HT1080 (cell line): ENCODE results near the gene EXOC4. TPM values are rescaled to one million over a fixed set of nuclear protein-coding genes. Genes with fewer than 3 reads are reported as not detected.
A peak's percentile ranks its signal among the peaks of the same experiment; 100 is the strongest.

Source experiments
- DNase-seq: peaks from one replicate; pipeline ENCODE4 v3.0.0-alpha.2; 2015; ENCODE audit warnings: low read depth
- total RNA-seq: library from RNA; depleted of rRNA; stranded (reverse); fragments of >200 nt; shearing (Covaris generic); gene quantifications from 2 replicates; pipeline ENCODE4 v1.2.3, GENCODE V29; 2014

EXOC4 gene
- total RNA-seq, 1 experiment from 2014 or later: 39.3 TPM

DNA sequence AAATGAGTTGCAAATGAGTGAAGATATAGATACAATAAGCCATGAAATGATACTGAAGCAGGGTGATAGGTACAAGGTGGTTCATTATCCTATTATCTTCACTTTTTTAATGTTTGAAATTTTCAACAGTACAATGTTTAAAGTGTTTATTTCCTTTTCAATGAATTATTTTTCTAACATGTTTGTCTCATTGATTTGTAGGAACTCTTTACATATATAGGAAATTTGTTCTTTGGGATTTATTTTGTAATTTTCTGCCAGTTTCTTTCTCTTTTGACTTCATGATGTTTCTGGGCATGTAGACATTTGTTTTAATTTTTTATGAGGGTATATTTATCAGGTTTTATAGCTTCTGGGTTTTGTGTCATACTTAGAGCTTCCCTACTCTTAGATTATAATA, 108.9 kb downstream of the EXOC4 start:
- DNase-seq: no peak

DNA sequence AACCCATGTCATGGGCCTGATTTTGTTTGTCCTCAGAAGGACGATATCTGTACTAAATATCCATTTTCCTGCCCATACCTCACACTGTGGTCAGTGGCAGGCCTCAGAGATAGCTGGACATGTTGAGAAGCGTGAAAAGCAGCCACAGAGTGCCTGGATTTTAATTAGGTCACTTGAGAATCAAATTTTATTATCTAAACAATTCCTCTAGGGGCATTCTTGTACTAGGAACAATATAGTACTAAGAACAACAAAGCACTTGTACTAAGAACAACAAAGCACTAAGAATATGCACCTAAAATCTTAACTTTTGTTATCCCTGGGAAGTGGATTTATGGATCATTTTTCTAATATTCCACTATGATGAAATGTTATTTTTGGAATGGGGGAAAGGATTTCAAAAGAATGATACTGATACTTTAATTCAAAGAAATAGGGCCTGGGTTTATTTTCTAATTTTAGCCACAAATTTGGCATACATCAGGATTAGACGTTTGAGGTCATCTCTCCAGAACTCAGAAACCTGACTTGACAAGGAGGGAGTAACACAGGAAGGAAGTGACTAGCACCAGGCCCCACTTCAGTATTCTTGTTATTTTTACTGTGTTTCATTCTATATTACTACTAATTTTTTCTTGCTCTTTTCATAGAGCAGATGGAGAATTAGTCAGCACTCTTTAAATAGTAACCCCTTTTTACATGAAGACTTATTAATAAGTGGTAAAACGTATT, 112.2 kb downstream of the EXOC4 start:
- DNase-seq: peak; percentile 74

DNA sequence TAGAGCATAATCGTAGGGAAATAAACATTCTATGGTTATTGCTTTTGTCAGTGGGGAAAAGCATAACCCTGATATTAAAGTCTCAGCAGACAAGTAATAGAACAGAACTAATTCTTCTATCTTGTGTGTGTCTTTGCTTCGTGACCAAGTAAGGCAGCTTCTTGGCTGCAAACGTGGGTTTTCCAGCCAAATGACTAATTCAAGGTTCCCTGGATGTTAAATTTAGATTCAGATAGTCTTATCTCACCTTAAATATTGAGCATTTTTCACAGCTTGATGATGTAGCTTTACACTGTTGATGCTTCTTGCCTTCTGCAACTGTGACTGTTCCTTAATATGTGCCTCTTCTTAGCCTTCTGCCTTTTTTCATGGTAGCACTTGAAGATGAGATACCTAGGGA, 113.0 kb downstream of the EXOC4 start:
- peak; percentile 34 for DNase-seq

DNA sequence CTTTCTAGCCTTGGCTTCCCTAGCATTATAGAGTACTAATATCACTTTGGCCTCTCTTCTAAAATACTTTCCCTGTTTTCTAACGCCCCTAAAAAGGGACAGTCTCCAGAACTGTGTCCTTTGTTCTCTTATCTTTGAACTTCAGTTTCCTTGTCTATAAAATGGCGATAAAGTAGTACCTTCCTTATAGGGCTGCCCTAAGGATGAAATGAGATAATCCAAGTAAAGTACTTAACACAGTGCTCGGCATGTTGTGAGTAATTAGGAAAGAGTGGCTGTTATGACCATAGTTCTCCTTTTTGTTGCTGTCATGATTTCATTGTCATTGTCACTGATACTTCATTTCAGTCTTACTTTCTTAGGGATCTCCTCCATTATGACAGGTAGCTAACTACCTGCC, 114.7 kb downstream of the EXOC4 start:
- no peak for DNase-seq

DNA sequence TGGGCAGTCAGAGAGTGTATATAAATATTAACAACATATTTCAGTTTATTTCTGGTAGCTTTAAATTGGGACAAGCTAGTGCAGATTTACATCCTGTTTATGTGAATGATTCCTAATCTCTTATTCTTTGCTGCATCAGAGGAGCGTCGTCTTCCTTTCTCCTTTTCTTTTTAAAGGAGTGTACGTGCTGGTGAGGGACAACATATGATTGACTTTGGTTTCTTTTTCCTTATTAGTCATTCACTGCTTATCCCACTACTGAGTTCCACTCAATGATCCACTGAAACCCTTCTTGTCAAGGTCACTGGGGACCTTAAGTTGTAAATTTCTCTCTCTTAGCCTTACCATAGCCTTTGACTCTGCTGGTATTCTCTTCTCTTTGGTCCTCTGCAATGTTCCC, 116.3 kb downstream of the EXOC4 start:
- DNase-seq: peak; percentile 19

DNA sequence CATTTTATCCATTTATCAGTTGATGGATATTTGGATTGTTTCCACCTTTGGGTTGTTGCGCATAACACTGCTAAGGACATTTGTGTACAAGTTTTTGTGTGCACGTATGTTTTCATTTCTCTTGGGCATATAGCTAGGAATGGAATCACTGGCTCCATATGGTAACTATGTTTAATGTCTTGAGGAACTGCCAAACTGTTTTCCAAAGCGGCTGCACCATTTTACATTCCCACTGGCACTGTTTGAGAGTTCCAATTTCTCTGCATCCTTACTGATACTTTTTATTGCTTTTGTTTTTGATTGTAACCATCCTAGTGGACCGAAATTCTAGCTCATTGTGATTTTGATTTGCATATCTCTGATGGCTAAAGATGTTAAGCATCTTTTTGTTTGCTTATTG, 118.7 kb downstream of the EXOC4 start:
- DNase-seq: no peak

DNA sequence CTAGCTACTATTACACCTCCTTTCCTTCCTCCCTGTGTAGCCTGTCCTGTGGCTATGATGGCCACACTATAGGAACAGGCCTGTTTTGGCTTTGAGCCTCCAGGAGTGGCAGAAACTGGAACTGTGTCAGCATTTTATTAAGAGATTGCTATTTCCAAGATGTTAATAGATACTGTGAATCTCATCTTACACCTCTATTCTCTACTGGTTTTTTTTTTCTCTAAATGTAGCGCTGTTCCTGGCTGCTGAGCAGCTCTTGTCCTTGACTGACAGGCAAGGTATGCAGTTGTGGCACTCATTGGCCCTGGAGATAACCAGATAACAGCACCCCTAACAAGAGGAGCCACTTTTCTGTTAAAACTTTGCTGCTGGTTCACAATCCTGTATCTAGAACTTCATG, 119.5 kb downstream of the EXOC4 start:
- no peak for DNase-seq

DNA sequence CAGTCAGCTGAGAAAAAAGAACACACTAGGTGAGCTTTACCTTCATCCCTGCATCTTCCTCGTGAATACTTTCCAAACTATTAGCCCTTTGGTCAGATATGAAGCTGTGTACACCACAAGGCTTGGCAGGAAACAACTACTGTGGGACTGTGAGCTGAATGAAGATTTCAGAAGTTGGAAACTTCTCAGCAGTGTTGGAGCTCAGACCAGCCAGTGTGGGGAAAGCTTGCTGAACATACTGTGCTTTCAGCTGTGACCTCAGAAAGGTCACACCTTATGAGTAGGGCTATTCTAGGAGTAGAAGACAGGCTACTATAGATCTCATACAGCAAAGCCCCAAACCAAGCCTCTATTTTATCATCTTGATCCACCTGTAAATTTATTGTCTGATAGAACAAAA, 123.6 kb downstream of the EXOC4 start:
- DNase-seq: no peak

DNA sequence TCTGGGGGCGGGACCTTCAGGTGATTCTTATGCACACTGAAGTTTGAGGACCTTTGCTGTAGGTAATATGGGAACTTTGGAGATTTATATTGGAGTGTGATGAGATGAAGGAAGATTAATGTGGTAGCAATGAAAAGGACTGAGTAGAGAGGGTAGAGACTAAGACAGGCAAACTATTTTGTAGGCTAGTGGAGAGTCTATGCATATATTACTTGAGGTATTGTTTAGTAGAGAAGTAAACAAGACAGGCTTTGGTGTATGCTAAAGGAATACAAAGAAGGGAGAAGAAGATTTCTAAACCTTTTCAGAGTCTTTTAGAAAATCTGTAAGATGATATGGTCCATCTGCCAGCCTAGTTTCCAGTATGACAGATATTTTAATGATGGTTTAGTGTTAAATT, 129.1 kb downstream of the EXOC4 start:
- DNase-seq: no peak

DNA sequence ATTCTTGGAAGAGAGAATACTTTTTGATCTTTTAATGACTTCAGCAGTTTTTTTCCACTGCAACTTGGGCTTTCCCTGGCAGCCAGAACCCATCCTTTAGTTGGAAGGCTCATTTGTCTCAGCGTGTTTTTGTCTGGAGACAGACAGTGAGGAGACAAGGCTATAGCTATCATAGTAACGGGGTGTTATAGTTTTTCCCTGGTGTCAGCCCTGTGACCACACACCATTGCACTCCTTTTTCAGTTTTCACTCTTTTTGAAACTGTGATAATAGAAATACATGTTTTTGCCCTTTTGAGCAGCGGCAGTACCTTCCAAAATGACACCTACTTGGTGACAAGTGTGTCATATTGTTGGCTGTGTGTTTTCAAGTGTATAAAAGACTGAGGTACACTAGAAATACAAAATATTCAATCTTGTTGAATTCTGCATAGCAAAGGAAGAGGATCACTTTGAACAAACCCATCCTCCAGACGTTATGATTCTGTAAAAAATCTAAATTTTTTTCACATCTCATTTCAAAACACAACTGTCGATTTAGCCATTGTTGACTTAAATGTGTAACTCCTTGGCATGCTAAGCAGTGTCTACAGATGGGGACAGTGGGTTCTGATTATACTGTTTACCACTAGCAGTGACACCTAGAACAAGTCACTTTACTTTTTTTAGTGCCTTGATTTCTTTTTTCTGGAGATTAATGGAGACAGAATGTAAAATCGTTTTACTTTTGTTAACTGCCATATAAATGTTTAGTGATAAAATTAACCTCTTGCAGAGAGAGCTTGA, 130.1 kb downstream of the EXOC4 start:
- DNase-seq: no peak

DNA sequence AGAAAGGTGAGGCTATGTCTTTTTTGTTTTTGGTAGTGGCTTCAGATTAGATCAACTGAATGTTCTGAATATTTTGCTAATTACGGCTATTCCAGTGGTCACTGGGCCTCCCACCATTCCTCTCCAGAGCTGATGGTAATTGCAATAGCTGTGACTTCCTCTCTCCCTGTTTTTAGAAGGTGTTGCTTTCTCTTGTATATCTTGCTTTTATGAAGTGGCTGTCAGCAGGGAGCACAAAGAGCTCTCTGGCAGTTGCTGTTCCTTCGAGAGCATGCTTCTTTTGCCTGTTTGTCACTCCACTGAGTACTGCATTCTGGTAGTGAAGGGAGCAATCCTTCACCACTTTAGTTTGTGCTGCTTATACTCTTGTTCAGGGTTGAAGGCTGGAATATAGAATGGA, 133.3 kb downstream of the EXOC4 start:
- no peak for DNase-seq

DNA sequence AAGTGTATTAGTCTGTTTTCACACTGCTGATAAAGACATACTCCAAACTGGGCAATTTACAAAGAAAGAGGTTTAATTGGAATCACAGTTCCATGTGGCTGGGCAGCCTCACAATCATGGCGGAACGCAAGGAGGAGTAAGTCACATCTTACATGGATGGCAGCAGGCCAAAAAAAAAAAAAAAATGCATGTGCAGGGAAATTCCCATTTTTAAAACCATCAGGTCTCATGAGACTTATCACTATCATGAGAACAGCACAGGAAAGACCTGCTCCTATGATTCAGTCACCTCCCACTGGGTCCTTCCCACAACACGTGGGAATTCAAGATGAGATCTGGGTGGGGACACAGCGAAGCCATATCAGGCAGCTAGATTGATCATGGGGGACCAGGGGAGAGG, 136.8 kb downstream of the EXOC4 start:
- DNase-seq: no peak

DNA sequence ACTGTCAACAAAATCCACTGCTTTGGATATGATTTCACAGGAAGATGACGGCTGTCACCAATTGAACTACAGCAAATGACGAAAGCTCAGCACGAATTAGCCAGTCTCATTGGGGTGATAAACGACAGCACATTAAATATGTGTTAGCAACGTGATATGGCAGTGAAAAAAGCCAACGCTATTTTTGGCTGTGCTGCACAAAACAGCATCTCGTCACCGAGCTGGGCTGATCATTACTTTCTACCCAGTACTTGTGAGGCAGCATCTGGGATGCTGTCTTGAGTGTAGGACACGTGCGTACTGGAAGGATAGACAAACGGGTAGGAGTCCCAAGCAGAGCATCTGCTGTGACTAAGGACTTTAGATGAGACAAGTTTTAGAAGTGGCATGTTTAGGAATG, 138.3 kb downstream of the EXOC4 start:
- DNase-seq: no peak

DNA sequence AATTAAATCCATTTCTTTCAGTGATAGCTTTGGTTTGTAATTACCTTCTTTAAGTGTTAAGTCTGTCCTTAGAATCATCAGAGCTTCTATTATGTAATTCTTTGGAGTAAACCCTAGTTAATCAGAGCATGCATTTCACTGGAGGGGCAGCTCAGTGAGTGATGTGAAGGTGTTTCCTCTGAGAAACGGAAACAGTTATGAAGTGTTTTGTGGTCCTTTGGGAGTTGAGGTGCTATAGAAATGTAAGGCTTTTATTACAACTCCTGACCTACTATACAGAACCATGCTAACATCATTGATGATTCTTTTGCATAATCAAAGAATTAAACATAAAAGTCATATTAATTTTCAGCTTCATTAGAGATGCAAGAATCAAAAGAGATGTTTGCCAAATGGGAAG, 141.5 kb downstream of the EXOC4 start:
- no peak for DNase-seq

DNA sequence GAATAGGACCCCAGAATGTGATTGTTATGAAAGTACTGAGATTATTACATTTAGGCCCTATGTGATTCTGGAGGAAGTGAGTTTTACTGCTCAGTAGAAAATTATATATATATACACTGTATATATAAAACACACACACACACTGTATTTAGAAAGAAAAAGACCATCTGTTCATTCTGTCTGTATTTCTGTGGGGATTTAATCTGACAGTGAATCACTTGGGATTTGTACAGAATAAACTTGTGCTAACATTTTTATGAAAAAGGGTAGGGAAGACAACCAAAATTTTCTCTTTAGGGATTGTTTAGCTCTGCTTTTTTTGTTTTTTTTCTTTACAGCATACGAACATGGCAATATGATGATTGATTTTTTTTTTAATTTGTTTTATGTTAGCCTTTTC, 142.7 kb downstream of the EXOC4 start:
- DNase-seq: no peak

DNA sequence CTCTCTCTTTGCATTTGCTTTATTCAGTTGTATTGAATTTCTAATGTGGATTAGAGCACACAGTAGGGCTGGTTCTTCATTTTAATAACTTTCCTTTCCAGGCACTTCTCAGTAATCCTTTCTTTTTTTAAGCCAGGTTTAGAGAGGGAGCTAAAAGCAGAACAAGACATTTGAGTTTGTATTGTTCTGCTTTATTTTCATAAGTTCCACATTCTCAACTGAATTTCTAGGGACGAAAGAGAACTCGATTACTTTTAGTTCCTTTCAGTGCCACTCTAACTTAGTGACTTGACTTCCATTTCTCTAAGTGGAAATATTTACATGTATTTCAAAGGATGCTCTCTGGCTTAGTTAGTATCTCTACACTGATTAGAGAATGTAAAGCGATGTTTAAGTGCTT, 145.6 kb downstream of the EXOC4 start:
- no peak for DNase-seq

DNA sequence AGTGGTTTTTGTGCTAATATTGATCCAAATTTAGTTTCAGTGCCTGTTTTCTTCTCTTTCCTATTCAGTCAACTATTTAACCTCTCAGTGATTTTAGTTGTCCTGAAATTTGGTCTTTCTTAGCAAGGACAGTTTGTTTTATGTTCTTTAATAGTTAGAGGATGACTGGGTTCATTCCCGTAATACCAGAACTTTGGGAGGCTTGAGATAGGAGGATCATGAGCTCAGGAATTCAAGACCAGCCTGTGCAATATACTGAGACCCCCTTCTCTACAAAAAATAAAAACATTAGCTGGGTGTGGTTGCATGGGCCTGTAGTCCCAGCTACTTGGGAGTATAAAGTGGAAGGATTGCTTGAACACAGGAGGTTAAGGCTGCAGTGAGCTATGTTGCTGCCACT, 148.3 kb downstream of the EXOC4 start:
- no peak for DNase-seq

DNA sequence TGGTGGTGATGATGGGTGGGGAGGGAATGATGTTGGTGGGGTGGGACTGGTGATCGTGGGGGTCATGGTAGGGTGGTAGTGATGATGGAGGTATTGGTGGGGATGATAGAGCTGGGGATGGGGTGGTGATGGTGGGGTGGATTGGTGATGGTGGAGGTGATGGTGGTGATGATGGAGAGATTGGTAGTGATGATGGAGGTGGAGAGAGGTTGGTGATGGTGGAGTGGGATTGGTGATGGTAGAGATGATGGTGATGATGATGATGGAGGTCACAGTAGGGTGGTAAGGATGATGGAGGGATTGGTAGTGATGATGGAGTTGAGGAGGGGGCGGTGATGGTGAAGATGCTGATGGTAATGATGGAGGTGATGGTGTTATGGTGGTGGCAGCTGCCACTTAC, 155.3 kb downstream of the EXOC4 start:
- no peak for DNase-seq

DNA sequence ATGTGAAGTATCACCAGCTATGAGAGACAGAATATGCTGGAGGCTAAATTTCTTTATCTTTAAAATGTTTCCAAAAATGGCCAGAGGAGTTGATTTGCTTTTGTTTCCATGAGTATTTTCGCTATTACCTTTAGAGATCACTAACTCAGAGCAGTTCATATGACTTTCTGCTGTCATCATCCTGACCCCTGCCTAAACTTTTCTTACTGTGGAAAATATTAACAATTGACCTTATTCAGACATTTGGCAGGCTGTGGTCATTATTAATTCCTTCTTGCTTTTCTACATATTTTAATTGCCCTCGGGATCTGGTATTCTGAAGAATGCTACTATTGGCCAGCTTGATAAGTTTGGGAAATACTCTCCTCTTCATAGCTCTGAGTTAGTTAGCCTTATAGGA, 156.5 kb downstream of the EXOC4 start:
- no peak for DNase-seq

DNA sequence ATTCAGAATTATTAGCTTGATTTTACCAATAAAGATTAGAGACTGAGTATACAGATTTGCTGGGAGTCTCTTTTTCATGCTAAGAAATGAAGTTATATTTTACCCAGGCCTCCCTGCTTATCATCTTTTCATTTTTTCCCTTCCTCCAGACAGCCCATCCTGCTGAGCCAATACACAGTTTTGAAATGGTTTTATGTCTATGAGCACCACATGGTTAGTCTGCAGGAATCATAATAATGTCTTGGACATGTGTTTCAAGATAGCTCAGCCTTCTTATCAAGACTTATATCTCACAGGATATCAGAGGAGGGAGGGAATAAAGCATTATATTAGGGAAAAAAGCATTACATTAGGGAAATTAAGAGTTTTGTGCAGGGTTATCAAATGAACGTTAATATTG, 157.1 kb downstream of the EXOC4 start:
- DNase-seq: no peak

DNA sequence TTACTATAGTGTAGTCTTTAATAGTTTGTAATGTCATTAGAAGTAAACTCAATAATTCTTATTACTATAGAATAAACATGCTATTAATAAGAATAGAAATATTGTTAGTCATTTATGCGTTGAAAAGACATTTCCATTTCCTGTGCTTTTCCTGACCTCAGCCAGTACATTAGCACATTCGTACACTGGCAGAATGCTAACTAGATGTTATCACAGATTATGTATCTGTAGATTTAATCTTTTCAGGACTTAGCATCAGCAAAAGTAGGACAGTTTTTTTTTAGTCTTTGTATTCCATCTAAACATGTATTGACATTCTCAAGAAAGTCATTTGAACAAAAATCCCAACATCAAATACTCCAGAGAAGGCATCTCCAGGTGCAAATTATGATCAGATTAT, 158.5 kb downstream of the EXOC4 start:
- no peak for DNase-seq

DNA sequence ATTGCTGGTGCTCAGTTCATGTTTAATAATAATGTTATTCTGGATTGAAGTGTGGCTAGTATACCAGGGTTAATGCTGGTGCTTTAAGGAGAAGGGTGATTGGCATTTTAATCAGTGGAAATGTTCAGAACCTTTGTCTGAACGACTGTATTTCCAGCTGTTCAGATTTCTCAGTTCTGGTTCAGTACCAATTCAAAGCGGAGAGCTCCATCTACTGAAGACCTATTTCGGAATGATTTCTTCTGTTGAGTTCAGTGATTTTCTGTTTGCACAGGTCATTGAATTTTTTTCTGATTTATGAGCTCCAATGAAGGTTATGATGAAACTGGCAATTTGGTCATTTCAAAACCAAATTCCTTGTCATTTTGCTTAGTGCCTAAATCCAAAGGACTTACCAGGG, 160.1 kb downstream of the EXOC4 start:
- DNase-seq: no peak

DNA sequence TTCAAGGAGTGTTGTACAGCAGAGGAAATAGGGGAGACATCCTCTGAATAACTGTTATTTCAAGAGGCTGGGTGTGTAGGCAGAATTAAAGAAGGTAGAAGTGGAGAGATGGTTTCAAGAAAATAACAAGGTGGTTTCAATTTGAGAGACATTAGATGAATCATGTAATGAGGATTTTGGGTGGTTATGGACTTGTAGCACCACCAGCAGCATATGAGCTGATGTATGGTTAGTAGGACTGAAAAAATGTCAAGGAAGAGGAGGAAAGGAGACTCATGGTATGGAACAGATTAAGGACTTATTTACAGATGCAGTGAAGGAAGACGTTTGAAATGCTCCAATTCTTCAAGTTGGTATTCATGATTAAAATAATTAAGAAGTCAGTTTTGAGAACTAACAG, 166.2 kb downstream of the EXOC4 start:
- DNase-seq: no peak
